GM19239 (cell line): ENCODE data around the gene ABHD16A.

ENCODE experiments used
- DNase-seq: peaks from one replicate; pipeline ENCODE4 v3.0.0; 2011; ENCODE audit warnings: low spot score; ENCODE audit not compliant: insufficient read length
- FAIRE-seq: peaks from 2 replicates; lab custom pipeline; 2011; peaks lifted over from hg19 to GRCh38; lab: Jason Lieb, UNC

Gene ABHD16A

GRCh38 chr6:31733734-31734133, 30.6 kb upstream of the ABHD16A start:
- FAIRE-seq: no peak
- DNase-seq: no peak

GRCh38 chr6:31732029-31732428, 28.9 kb upstream of the ABHD16A start:
- no peak for FAIRE-seq
- no peak for DNase-seq

- DNase-seq (no peak), FAIRE-seq (no peak)
Measured at GRCh38 chr6:31730631-31731086, 27.5 kb upstream of the ABHD16A start.

GRCh38 chr6:31729979-31730630, 27.0 kb upstream of the ABHD16A start:
- DNase-seq (peak; percentile 44), FAIRE-seq (peak; percentile 18)

- peak; percentile 80 for FAIRE-seq
- peak; percentile 61 for DNase-seq
Measured at GRCh38 chr6:31729515-31729978, 26.4 kb upstream of the ABHD16A start.

- DNase-seq (no peak), FAIRE-seq (peak; percentile 21)
Measured at GRCh38 chr6:31728767-31729514, 25.8 kb upstream of the ABHD16A start, which contains the start of gene DDAH2. Gene DDAH2 (minus strand): TSS chr6:31729299. CDS start chr6:31729161, 138 bp downstream.

- no peak for DNase-seq
- no peak for FAIRE-seq
Measured at GRCh38 chr6:31727717-31728671, 24.9 kb upstream of the ABHD16A start.

- DNase-seq (peak; percentile 80), FAIRE-seq (peak; percentile 91)
Measured at GRCh38 chr6:31727034-31727716, 24.1 kb upstream of the ABHD16A start.

GRCh38 chr6:31725502-31726350, 22.6 kb upstream of the ABHD16A start:
- no peak for DNase-seq
- no peak for FAIRE-seq

GRCh38 chr6:31723980-31724691, 21.0 kb upstream of the ABHD16A start:
- DNase-seq (no peak), FAIRE-seq (no peak)

GRCh38 chr6:31723245-31723979, 20.3 kb upstream of the ABHD16A start, which contains the start of gene MPIG6B:
Gene MPIG6B (plus strand): TSS chr6:31723373. CDS start chr6:31723384, 11 bp downstream.
- FAIRE-seq: no peak
- no peak for DNase-seq

GRCh38 chr6:31722173-31722572, 19.0 kb upstream of the ABHD16A start:
- DNase-seq: no peak
- FAIRE-seq: no peak

- DNase-seq (no peak), FAIRE-seq (no peak)
Measured at GRCh38 chr6:31721351-31722020, 18.4 kb upstream of the ABHD16A start, which contains the start of gene LY6G6C. Gene LY6G6C (minus strand): TSS chr6:31721746. CDS start chr6:31721679, 67 bp downstream.

- DNase-seq (no peak), FAIRE-seq (no peak)
Measured at GRCh38 chr6:31720196-31720770, 17.2 kb upstream of the ABHD16A start.

- no peak for DNase-seq
- FAIRE-seq: no peak
Measured at GRCh38 chr6:31719001-31719400, 15.9 kb upstream of the ABHD16A start.

GRCh38 chr6:31718265-31718664, 15.1 kb upstream of the ABHD16A start:
- DNase-seq: no peak
- FAIRE-seq: no peak
